SK-N-SH treated with all-trans-retinoic acid at 6 μM for 48 hours (cell line): Measurements from ENCODE around the gene ANKFN1.

Experiments
- CSDC2 ChIP-seq: fragments of 250-450 bp; sonication (Bioruptor Pico); IDR thresholded peaks from 2 replicates; pipeline ENCODE4 v1.5.0; 2020; ENCODE audit warnings: mild to moderate bottlenecking, moderate library complexity
- ESRRG ChIP-seq: fragments of 250-450 bp; sonication (Bioruptor Pico); IDR thresholded peaks from 2 replicates; pipeline ENCODE4 v1.6.1; 2021; ENCODE audit warnings: mild to moderate bottlenecking
- RARB ChIP-seq: fragments of 250-450 bp; sonication (Bioruptor Pico); IDR thresholded peaks from 2 replicates; pipeline ENCODE4 v1.8.0; 2021; ENCODE audit warnings: mild to moderate bottlenecking, moderate library complexity

- TF ChIP-seq RARB (CRISPR knock-in tag) (no peak), ESRRG (CRISPR knock-in tag) (no peak), CSDC2 (CRISPR knock-in tag) (no peak)
These were observed 273.6 kb downstream of the ANKFN1 start for GRCh38 chr17:56426901-56427300.
